ENCODE results near the gene ZNRD2.

Gene ZNRD2

GRCh38 chr11:65565624-65566453, 4.4 kb upstream of the ZNRD2 start:
- peak in 2 of 3 donors; percentile 48 to 54 for DNase-seq
- no peaks in the 10 kb centered on the region for H3K27me3 ChIP-seq (replicated peaks in 2 of 5; ENCODE audit: control insufficient read depth in 4 of 5, insufficient read depth in 5 of 5, low read length in 4 of 5)
- ChIA-PET CTCF (interaction anchor here (1.0 to 16.1 kb wide), 5 partner anchors 9 to 35 kb away, joined by 3 to 239 read pairs (median 10); no protein-coding TSS in a partner anchor), POLR2A (interaction anchor here (1.4 kb wide), 1 partner anchor 7 kb away, joined by 4 read pairs; the partner anchor contains the start of gene LTBP3)
- no peaks in the 10 kb centered on the region for H3K9me3 ChIP-seq (ENCODE audit: control extremely low read depth in 1 of 5, control insufficient read depth in 4 of 5, insufficient read depth in 2 of 5, low read depth in 1 of 5, low read length in 4 of 5)
- H3K4me1 ChIP-seq (ENCODE audit: control extremely low read depth in 1 of 4, control insufficient read depth in 4 of 4, insufficient read depth in 4 of 4, low read length in 3 of 4) = peaks cover 10 to 43% (median 34%) of the 10 kb centered on the region in 4 experiments
- H3K36me3 ChIP-seq (ENCODE audit: control insufficient read depth in 4 of 4, insufficient read depth in 4 of 4, low read length in 3 of 4) = peaks cover 0 to 4% (median 0%) of the 10 kb centered on the region in 4 experiments
- H3K27ac ChIP-seq (ENCODE audit: insufficient read depth in 1 of 2, low read depth in 1 of 2, low read length in 2 of 2, poor library complexity in 1 of 2, severe bottlenecking in 2 of 2) = peak overlapping the region; percentile 33 to 52
- 100% methylated on average over 1 of the region's 7 CpGs for WGBS (ENCODE audit: insufficient coverage)
- no peak overlapping the region for H3K4me3 ChIP-seq (ENCODE audit: control insufficient read depth in 1 of 7, extremely low read depth in 1 of 7, insufficient read depth in 4 of 7, low read depth in 2 of 7, low read length in 6 of 7)

DNA sequence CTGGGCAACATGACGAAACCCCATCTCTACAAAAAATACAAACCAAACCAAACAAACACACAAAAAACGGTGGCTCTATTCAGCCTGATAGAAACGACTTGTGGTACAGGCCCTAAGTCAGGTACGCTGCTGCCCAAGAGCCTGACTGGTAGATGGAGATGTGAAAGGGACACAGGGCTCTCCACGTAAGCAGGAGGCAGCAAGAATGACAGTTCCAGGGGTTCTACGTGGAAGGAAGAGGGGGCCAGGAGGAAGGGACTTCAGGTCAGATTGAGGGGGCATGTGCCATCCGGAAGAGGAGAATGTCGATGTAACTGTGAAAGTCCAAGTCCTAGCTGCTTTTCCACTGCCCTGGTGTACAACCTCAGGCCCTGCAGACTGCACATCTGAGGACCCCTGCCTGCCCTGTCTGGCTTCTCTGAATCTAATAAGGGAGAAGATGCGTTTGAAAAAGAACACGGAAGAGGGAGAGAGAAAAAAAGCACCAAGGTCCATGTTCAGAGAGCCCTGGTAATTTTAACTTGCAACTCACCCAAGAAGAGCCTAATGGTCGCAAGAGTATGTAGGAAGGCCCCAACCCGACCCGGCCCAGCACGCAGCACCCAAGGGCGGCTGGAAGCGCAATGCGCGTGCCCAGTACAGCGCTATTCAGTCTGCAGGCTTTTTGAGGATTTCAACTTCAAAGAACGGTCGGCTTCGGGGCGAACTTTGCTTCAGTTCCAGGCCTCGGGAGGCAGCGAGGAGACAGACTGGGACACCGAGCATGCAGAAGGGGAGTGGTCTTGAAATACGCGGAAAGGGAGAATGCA, 909 bp upstream of the ZNRD2 start:
- POLR2A ChIA-PET = interaction anchor here (0.8 to 2.2 kb wide), 3 partner anchors 19 to 29 kb away, joined by 4 to 8 read pairs (median 4); no protein-coding TSS in a partner anchor
- Histone ChIP-seq H3K4me3 (ENCODE audit: control insufficient read depth in 1 of 7, extremely low read depth in 1 of 7, insufficient read depth in 4 of 7, low read depth in 2 of 7, low read length in 6 of 7) (peak overlapping the region; percentile 76 to 99 (median 91)), H3K9me3 (ENCODE audit: control extremely low read depth in 1 of 5, control insufficient read depth in 4 of 5, insufficient read depth in 2 of 5, low read depth in 1 of 5, low read length in 4 of 5) (no peaks in the 10 kb centered on the region), H3K4me1 (ENCODE audit: control extremely low read depth in 1 of 4, control insufficient read depth in 4 of 4, insufficient read depth in 4 of 4, low read length in 3 of 4) (peaks cover 18 to 65% (median 58%) of the 10 kb centered on the region in 4 experiments), H3K27me3 (replicated peaks in 2 of 5; ENCODE audit: control insufficient read depth in 4 of 5, insufficient read depth in 5 of 5, low read length in 4 of 5) (no peaks in the 10 kb centered on the region), H3K36me3 (ENCODE audit: control insufficient read depth in 4 of 4, insufficient read depth in 4 of 4, low read length in 3 of 4) (peaks cover 0 to 8% (median 2%) of the 10 kb centered on the region in 4 experiments), H3K27ac (ENCODE audit: insufficient read depth in 1 of 2, low read depth in 1 of 2, low read length in 2 of 2, poor library complexity in 1 of 2, severe bottlenecking in 2 of 2) (peak overlapping the region; percentile 81 to 91)
- DNase-seq = no peak
- CTCF ChIA-PET = interaction anchor here (0.9 to 16.1 kb wide), 7 partner anchors 8 to 38 kb away, joined by 3 to 239 read pairs (median 4); no protein-coding TSS in a partner anchor
- WGBS (ENCODE audit: insufficient coverage) = 4% methylated on average over 25 of the region's 28 CpGs

DNA sequence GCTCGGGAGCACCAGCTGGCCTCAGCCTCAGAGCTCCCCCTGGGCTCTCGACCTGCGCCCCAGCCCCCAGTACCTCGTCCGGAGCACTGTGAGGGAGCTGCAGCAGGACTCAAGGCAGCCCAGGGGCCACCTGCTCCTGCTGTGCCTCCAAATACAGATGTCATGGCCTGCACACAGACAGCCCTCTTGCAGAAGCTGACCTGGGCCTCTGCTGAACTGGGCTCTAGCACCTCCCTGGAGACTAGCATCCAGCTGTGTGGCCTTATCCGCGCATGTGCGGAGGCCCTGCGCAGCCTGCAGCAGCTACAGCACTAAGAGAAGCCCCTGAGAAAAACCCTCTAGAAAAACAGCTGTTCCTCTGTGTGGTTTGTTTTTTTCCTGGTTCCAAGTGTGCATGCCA, 1.1 kb downstream of the ZNRD2 start:
- Histone ChIP-seq H3K27me3 (replicated peaks in 2 of 5; ENCODE audit: control insufficient read depth in 4 of 5, insufficient read depth in 5 of 5, low read length in 4 of 5) (no peaks in the 10 kb centered on the region), H3K27ac (ENCODE audit: insufficient read depth in 1 of 2, low read depth in 1 of 2, low read length in 2 of 2, poor library complexity in 1 of 2, severe bottlenecking in 2 of 2) (peak overlapping the region in 1 of 2 experiments; percentile 91), H3K4me1 (ENCODE audit: control extremely low read depth in 1 of 4, control insufficient read depth in 4 of 4, insufficient read depth in 4 of 4, low read length in 3 of 4) (peaks cover 18 to 70% (median 64%) of the 10 kb centered on the region in 4 experiments), H3K4me3 (ENCODE audit: control insufficient read depth in 1 of 7, extremely low read depth in 1 of 7, insufficient read depth in 4 of 7, low read depth in 2 of 7, low read length in 6 of 7) (peak overlapping the region in 5 of 7 experiments; percentile 76 to 99 (median 91)), H3K36me3 (ENCODE audit: control insufficient read depth in 4 of 4, insufficient read depth in 4 of 4, low read length in 3 of 4) (peaks cover 0 to 8% (median 2%) of the 10 kb centered on the region in 4 experiments), H3K9me3 (ENCODE audit: control extremely low read depth in 1 of 5, control insufficient read depth in 4 of 5, insufficient read depth in 2 of 5, low read depth in 1 of 5, low read length in 4 of 5) (no peaks in the 10 kb centered on the region)
- 89% methylated on average over 9 of the region's 9 CpGs for WGBS (ENCODE audit: insufficient coverage)
- ChIA-PET CTCF (interaction anchor here (0.6 to 16.1 kb wide), 13 partner anchors 10 to 44 kb away, joined by 3 to 239 read pairs (median 5); partner anchors contain the start of gene PCNX3), POLR2A (interaction anchor here (1.4 to 2.4 kb wide), 4 partner anchors 30 to 147 kb away, joined by 3 to 9 read pairs (median 6); partner anchors contain the start of gene SCYL1)
- DNase-seq = no peak

DNA sequence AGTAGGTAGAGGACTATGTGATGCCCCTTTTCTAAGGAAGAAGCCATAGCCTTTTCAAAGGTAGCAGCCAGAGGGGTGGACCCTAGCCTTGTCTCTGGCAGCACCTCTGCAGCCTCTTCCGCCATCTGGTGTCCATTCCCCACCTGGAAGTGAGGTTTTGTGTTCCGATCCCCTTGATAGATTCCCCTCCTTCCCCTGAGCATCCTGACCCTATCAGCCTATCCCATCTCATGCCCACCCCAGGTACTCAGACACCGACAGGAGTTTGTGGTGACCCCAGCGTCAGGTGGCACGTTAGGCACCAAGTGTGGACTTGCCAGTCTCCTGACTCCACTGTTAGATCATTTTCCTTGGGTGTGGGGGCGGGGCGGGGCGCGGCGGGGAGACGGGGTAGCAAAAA, 1.7 kb downstream of the ZNRD2 start:
- CTCF ChIA-PET = interaction anchor here (0.9 to 16.1 kb wide), 13 partner anchors 8 to 43 kb away, joined by 3 to 239 read pairs (median 6); partner anchors contain the start of gene PCNX3
- H3K27me3 ChIP-seq (replicated peaks in 2 of 5; ENCODE audit: control insufficient read depth in 4 of 5, insufficient read depth in 5 of 5, low read length in 4 of 5) = no peaks in the 10 kb centered on the region
- POLR2A ChIA-PET = interaction anchor here (0.7 to 2.4 kb wide), 7 partner anchors 12 to 148 kb away, joined by 3 to 9 read pairs (median 3); partner anchors contain the start of genes MAP3K11 and SCYL1
- peaks cover 0 to 8% (median 1%) of the 10 kb centered on the region in 4 experiments for H3K36me3 ChIP-seq (ENCODE audit: control insufficient read depth in 4 of 4, insufficient read depth in 4 of 4, low read length in 3 of 4)
- H3K4me1 ChIP-seq (ENCODE audit: control extremely low read depth in 1 of 4, control insufficient read depth in 4 of 4, insufficient read depth in 4 of 4, low read length in 3 of 4) = peaks cover 18 to 75% (median 68%) of the 10 kb centered on the region in 4 experiments
- H3K4me3 ChIP-seq (ENCODE audit: control insufficient read depth in 1 of 7, extremely low read depth in 1 of 7, insufficient read depth in 4 of 7, low read depth in 2 of 7, low read length in 6 of 7) = peak overlapping the region; percentile 48 to 99 (median 76)
- peak; percentile 46 to 58 (median 57) for DNase-seq
- WGBS (ENCODE audit: insufficient coverage) = 12% methylated on average over 7 of the region's 11 CpGs
- no peaks in the 10 kb centered on the region for H3K9me3 ChIP-seq (ENCODE audit: control extremely low read depth in 1 of 5, control insufficient read depth in 4 of 5, insufficient read depth in 2 of 5, low read depth in 1 of 5, low read length in 4 of 5)
- peak overlapping the region in 1 of 2 experiments; percentile 91 for H3K27ac ChIP-seq (ENCODE audit: insufficient read depth in 1 of 2, low read depth in 1 of 2, low read length in 2 of 2, poor library complexity in 1 of 2, severe bottlenecking in 2 of 2)

- Histone ChIP-seq H3K4me3 (ENCODE audit: control insufficient read depth in 1 of 7, extremely low read depth in 1 of 7, insufficient read depth in 4 of 7, low read depth in 2 of 7, low read length in 6 of 7) (peak within 1 kb of the TSS; percentile 48 to 99 (median 88)), H3K27me3 (replicated peaks in 2 of 5; ENCODE audit: control insufficient read depth in 4 of 5, insufficient read depth in 5 of 5, low read length in 4 of 5) (no peaks in the 10 kb centered on the region), H3K36me3 (ENCODE audit: control insufficient read depth in 4 of 4, insufficient read depth in 4 of 4, low read length in 3 of 4) (peaks cover 0 to 8% (median 0%) of the 10 kb centered on the region in 4 experiments), H3K9me3 (ENCODE audit: control extremely low read depth in 1 of 5, control insufficient read depth in 4 of 5, insufficient read depth in 2 of 5, low read depth in 1 of 5, low read length in 4 of 5) (no peaks in the 10 kb centered on the region), H3K27ac (ENCODE audit: insufficient read depth in 1 of 2, low read depth in 1 of 2, low read length in 2 of 2, poor library complexity in 1 of 2, severe bottlenecking in 2 of 2) (peak within 1 kb of the TSS; percentile 7 to 91), H3K4me1 (ENCODE audit: control extremely low read depth in 1 of 4, control insufficient read depth in 4 of 4, insufficient read depth in 4 of 4, low read length in 3 of 4) (peaks cover 18 to 81% (median 74%) of the 10 kb centered on the region in 4 experiments)
- POLR2A ChIA-PET = interaction anchor here (0.7 to 2.4 kb wide), 8 partner anchors 13 to 148 kb away, joined by 3 to 9 read pairs (median 4); partner anchors contain the start of genes MAP3K11 and SCYL1
- peak; percentile 86 to 92 (median 92) for DNase-seq
- CTCF ChIA-PET = interaction anchor here (0.9 to 16.1 kb wide), 11 partner anchors 8 to 46 kb away, joined by 3 to 239 read pairs (median 6); partner anchors contain the start of gene PCNX3
- under 1% methylated on average over 70 of the region's 86 CpGs for WGBS (ENCODE audit: insufficient coverage)
Observed at GRCh38 chr11:65572356-65573051, 2.2 kb downstream of the ZNRD2 start, which contains the start of gene FAM89B. Gene FAM89B (plus strand): TSS chr11:65572538. CDS start chr11:65572670, 132 bp downstream.
